Suprapubic skin (tissue), 4 donors: ENCODE data around the gene TMEM272.

Source experiments
- POLR2A ChIP-seq, 2 donors: fragments of 450-650 bp; IDR thresholded peaks; one replicate each; pipeline ENCODE4 v1.6.1; 2017; ENCODE audit warnings: antibody characterized with exemption in 2 of 2, mild to moderate bottlenecking in 2 of 2, moderate library complexity in 2 of 2
- POLR2AphosphoS5 ChIP-seq, 3 donors: sonication (generic); formaldehyde crosslinking; IDR thresholded peaks; one replicate each; pipeline ENCODE4 v1.6.1; 2017; ENCODE audit warnings: antibody characterized with exemption in 3 of 3
- TF ChIP-seq, protein P1 (sequence below), 2 donors: fragments of 200-600 bp in 1 of 2; fragments of 450-650 bp in 1 of 2; sonication (generic) in 1 of 2; IDR thresholded peaks; one replicate each; pipeline ENCODE4 v1.5.1; 2016 to 2019; ENCODE audit warnings: antibody characterized with exemption in 2 of 2, mild to moderate bottlenecking in 1 of 2, moderate library complexity in 1 of 2

DNA sequence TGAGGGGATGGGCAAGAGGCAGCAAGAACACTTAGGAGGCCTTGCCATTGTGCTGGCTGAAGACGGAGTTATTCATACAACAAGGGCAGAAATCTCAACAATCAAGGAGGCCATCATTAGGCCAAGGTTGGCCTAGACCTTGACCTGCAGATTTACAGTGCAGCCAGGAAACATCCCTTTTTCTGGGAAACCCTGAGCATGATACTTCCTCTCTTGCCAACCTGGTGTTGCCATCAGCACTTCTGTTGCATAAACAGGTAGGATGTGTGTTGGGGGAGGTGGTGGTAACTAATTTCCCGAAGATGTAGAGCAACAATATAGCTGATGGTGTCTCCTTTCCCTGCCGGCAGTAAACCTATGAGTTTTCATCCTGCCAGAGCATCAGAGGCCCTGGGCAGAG lies 8.0 kb downstream of the TMEM272 start:
- TF ChIP-seq, protein P1, sequence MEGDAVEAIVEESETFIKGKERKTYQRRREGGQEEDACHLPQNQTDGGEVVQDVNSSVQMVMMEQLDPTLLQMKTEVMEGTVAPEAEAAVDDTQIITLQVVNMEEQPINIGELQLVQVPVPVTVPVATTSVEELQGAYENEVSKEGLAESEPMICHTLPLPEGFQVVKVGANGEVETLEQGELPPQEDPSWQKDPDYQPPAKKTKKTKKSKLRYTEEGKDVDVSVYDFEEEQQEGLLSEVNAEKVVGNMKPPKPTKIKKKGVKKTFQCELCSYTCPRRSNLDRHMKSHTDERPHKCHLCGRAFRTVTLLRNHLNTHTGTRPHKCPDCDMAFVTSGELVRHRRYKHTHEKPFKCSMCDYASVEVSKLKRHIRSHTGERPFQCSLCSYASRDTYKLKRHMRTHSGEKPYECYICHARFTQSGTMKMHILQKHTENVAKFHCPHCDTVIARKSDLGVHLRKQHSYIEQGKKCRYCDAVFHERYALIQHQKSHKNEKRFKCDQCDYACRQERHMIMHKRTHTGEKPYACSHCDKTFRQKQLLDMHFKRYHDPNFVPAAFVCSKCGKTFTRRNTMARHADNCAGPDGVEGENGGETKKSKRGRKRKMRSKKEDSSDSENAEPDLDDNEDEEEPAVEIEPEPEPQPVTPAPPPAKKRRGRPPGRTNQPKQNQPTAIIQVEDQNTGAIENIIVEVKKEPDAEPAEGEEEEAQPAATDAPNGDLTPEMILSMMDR (IDR thresholded peaks at IDR 0.05), result no peak
- TF ChIP-seq POLR2AphosphoS5 (IDR thresholded peaks at IDR 0.05), result no peak
- no peak for TF ChIP-seq POLR2A (IDR thresholded peaks at IDR 0.05)
